Right renal cortex interstitium (tissue), 3 donors: ENCODE measurements around the gene USH1G. TPM values are rescaled to one million over a fixed set of nuclear protein-coding genes. Genes with fewer than 3 reads are reported as not detected.

Experiments used
- polyA plus RNA-seq, 3 donors: library from polyadenylated mRNA; unstranded; fragments of 120-200 nt; gene quantifications; one replicate each; pipeline ENCODE4 v1.2.1, GENCODE V29; 2013; ENCODE audit not compliant: insufficient read length in 3 of 3

The USH1G gene
- polyA plus RNA-seq, 3 donors = 0.65 to 0.78 (median 0.67) TPM

Other genes starting within 250 kb of the USH1G start
- under 1 TPM; 0.32 to 0.57 (median 0.37) TPM for gene CD300LF, start 210.3 kb downstream of the USH1G start, polyA plus RNA-seq
- gene RAB37, start 186.0 kb downstream of the USH1G start, polyA plus RNA-seq = 1 to 10 TPM; 4.8 to 5.7 (median 5.6) TPM
- gene NHERF1, start 174.6 kb downstream of the USH1G start, polyA plus RNA-seq = 100 to 1,000 TPM; 148 to 190 (median 161) TPM
- 10 to 100 TPM; 39.3 to 41.1 (median 39.9) TPM for gene NAT9, start 146.9 kb downstream of the USH1G start, polyA plus RNA-seq
- gene GRIN2C, start 63.4 kb downstream of the USH1G start, polyA plus RNA-seq = under 1 TPM; 0.10 to 0.14 (median 0.13) TPM
- gene FDXR, start 50.3 kb downstream of the USH1G start, polyA plus RNA-seq = 1 to 10 TPM; 5.9 to 7.2 (median 6.6) TPM
- gene FADS6, start 29.6 kb downstream of the USH1G start, polyA plus RNA-seq = under 1 TPM; 0.15 to 0.33 (median 0.29) TPM
- gene OTOP2, start 1.0 kb upstream of the USH1G start, polyA plus RNA-seq = not detected
- not detected for gene OTOP3, start 12.6 kb upstream of the USH1G start, polyA plus RNA-seq
- gene HID1, start 49.5 kb upstream of the USH1G start, polyA plus RNA-seq = 10 to 100 TPM; 10.4 to 13.1 (median 10.7) TPM
- gene CDR2L, start 64.4 kb upstream of the USH1G start, polyA plus RNA-seq = 1 to 10 TPM; 7.3 to 8.6 (median 7.7) TPM
- 10 to 100 TPM; 24.1 to 28.1 (median 27.5) TPM for gene MRPL58, start 89.4 kb upstream of the USH1G start, polyA plus RNA-seq
- gene ATP5PD, start 123.7 kb upstream of the USH1G start, polyA plus RNA-seq = 100 to 1,000 TPM; 344 to 358 (median 352) TPM
- 10 to 100 TPM; 32.4 to 33.9 (median 33.3) TPM for gene KCTD2, start 124.0 kb upstream of the USH1G start, polyA plus RNA-seq
- 10 to 100 TPM; 21.1 to 24.8 (median 23.6) TPM for gene SLC16A5, start 164.7 kb upstream of the USH1G start, polyA plus RNA-seq
- 10 to 100 TPM; 15.4 to 18.8 (median 16.3) TPM for gene ARMC7, start 186.7 kb upstream of the USH1G start, polyA plus RNA-seq
- gene NT5C, start 208.5 kb upstream of the USH1G start, polyA plus RNA-seq = 10 to 100 TPM; 43.8 to 51.4 (median 47.2) TPM
- gene JPT1, start 231.3 kb upstream of the USH1G start, polyA plus RNA-seq = 10 to 100 TPM; 79.8 to 83.9 (median 83.4) TPM